ENCODE results near the gene BTBD18.

The BTBD18 gene, protein sequence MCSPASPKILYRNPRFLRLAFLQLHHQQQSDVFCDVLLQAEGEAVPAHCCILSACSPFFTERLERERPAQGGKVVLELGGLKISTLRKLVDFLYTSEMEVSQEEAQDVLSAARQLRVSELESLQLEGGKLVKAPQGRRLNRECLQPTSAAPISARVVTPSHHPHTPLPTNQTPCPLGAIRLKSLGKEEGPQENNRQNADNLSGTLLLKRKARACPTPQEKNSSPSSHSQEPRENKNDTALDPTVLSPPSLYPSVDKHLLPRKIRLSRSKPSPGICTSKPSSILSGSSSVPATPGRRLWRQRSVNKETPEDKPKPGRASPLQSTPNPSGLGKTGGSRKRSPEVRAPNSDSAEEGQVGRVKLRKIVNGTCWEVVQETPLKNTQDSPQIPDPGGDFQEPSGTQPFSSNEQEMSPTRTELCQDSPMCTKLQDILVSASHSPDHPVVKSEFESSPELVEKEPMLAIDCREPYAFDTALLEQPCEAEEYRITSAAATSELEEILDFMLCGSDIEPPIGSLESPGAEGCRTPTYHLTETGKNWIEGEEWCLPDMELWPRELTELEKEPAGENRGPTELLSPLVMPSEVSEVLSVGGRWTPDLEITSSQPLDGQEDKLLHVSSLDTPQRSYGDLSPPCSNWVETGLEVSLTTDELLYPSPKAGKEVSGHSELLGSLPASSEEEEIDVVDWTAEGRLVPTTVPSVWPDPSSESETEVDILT

DNA sequence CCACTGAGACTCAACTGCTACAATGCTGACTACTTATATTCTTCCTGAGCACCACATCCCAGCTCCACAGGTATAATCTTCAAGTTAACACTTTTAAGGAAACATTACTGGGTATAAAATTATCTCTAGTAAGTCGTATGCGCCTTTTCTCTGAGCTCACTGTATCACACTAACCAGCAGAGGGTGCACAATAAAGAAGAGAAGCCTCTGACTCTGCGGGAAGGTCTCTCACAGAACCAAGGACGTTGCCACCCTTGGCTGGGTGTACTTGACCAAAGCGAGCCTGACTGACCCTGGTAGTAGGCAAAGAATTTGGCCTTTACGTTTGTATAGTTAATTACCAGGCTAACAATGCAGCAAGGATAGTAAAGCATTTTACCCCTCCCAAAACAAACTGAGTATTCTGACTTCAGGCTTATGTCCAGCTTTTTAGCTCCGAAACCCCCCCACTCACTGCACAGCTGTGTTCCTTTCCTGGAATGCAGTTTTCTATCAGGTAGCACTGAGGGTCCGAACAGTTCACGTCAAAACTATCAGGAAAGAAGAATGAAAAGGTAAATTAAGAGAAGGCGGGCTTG, at the start of gene BTBD18:
Gene BTBD18 (minus strand): TSS at position 144 of the 578 bp plus-strand sequence. CDS start 631 bp downstream, outside the sequence.
- no peak for DNase-seq (ENCODE audit: low read depth in 2 of 2, low spot score in 1 of 2)

DNA sequence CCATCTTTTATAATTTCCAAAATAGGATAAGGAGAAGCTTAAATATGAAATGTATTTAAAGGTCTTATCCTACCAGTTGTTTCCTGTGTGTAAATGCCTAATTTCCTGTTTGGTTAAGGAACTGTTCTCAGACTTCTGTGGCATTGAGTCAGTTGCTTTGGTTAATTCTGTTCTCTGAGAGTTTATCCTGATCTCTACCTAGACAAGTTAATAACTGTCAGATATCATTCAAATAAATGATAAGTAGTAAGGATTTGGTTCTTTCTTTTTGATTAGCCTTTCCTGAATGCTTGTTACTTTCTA, 49.5 kb upstream of the BTBD18 start:
- DNase-seq (ENCODE audit: low read depth in 2 of 2, low spot score in 1 of 2), result no peak

DNA sequence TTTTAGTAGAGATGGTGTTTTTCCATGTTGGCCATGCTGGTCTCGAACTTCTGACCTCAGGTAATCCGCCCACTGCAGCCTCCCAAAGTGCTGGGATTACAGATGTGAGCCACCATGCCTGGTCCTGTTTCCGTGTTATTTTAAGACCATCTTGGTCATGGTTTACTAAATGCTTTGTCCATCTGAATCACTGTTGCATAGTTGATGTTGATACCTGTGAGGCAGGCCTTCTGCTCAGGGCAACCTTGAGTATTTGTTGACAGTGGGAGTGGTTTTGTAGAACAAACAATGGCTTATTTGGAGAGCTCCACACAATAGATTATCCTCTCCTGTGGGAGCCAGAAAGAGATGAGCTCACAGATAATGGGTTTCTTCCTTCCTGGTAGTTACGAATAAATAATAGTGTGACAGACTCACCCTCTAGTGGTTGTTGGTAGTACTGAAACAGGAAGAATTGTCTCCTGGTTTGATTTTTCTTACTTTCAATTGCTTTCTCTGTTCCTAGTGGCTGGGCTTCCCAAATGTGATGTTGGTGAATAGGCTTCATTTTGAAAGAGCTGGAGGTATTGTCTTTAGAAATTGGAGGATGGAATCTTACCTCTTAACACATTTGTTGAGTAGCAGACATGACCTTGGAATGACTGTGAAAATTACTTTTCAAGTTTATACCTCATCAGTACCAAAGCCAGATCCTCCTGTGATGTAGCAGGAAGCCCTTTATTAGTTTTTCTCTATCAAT, 49.0 kb upstream of the BTBD18 start:
- DNase-seq (ENCODE audit: low read depth in 2 of 2, low spot score in 1 of 2), result no peak

DNA sequence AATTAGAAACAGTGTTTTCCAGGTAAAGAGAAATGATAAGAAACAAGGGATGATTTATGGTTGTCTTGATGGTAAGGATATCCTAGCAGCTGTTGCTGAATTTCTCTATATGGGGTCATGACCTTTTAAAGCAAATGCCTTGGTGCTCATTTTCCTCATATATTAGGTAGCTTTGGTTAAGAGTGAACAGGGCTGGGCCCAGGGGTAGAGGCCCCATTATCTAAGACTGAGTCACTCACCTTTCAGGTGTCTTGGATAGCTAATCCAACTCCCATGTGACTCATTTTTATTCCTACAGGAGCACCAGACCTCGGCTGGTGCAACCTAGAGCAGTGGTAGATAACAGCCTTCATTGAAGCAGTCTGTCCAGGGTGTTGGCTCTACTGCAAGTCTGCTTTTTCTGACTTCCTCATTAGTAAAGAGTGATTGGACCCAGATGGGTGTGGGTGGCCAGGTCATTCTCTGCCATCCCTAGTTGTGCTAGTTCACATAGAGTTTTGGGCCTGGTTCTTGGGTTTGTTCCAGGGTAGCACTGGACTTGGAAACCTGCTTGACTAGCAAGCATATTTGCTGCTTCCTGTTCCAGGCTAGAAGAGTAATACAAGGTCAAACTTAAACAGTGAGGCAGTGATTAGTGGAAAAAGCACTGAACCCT, 47.4 kb upstream of the BTBD18 start:
- DNase-seq (ENCODE audit: low read depth in 2 of 2, low spot score in 1 of 2), result no peak

DNA sequence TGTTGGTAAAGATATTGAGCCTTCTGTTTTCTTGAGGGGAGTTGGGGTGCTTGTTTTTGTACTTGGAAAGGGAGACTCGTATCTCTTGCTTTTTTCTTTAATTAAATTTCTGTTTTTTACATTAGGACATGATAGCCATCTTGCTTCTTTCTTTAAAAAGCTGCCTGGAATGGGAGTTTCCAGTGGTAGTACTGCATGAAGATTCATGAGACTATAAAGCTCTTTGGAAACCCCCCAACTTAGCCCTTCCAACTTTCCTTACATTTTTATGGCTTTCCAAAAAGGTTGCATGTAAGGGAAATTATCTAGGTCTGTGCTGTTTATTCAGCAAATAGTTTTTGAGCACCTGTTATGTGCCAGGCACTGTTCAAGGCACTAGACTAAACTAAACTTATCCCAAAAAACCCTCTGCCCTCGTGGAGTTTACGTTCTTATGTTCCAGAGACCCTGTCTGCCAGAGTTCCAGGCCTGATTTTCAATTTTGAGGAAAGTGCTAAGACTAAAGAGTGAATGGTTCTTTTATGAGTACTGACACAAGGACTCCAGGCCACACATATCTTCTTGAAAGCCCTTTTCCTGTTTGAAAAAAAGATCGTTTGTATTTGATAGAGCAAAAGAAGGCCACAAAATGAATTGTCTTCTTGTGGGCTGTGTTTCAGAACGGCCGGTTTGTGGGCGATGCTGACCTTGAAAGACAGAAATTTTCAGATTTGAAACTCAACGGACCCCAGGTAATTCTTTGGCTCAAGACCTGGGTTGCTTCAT, 41.9 kb upstream of the BTBD18 start:
- no peak for DNase-seq (ENCODE audit: low read depth in 2 of 2, low spot score in 1 of 2)

DNA sequence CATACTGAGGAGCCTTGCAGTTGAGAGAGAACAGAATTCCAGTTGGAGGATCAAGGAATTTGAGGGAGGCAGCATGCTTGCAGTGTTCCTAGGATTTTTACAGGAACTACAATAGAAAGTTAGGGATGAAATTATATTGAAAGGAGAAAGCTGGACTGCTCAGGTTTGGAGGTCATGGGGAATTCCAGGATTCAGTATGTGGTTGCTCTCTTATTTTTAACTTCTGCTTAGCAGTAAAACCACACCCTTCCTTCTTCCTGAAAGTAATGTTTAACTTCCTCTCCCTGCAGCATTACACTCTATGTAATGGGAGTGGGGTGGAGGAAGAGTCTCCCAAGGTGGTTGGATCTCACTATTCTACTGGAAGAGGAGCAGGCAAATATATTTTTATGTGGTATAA, 41.3 kb upstream of the BTBD18 start:
- DNase-seq (ENCODE audit: low read depth in 2 of 2, low spot score in 1 of 2), result no peak

DNA sequence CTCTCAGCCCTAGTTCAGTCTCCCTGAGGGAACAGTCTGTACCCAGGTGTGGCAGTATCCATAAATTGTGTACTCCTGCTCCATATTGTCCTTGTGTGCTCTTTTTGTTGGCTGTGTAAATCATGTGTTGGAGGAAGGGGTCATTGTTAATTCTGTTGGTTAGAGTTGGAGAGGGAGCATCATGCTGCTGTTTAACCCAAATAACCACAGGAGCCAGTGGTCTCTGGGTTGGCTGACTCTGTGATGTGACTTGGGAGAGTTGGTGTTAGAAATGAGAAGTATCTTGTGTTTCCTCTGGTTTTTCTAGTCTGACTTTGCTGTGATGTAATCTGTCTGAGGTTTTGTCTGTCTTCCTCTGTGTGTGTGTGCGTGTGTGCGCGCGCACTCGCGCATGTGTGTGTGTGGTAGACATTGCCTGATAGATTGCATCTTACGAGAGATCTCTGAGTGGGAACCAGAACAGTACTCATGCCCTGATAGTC, 40.5 kb upstream of the BTBD18 start:
- DNase-seq (ENCODE audit: low read depth in 2 of 2, low spot score in 1 of 2), result peak; percentile 62 to 75

DNA sequence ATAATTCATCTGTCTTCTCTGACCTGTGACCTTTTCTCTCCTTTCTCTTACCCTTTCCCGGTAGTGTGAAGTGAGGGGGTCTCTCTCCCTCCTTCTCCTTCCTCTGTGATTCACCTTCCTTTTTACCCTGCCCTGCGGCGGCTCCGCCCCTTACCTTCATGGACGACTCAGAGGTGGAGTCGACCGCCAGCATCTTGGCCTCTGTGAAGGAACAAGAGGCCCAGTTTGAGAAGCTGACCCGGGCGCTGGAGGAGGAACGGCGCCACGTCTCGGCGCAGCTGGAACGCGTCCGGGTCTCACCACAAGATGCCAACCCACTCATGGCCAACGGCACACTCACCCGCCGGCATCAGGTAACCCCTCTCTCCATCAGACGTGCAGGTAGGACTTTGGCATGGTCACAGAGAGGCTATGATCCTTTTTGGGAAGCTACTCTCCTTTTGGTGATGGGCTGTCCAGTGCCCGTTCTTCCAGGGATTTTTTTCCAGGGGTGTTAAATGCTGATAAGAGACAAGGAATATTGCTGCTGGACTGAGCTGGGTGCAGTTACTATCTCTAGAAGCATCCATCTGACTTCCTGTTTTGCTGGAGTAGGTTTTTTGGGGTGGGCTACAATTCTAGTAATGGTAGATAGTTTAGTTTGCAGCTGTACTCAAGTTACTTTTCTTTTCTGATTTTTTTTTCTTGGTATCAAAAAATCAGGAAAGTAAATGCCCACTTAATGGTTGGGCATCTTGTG, 39.9 kb upstream of the BTBD18 start:
- no peak for DNase-seq (ENCODE audit: low read depth in 2 of 2, low spot score in 1 of 2)

DNA sequence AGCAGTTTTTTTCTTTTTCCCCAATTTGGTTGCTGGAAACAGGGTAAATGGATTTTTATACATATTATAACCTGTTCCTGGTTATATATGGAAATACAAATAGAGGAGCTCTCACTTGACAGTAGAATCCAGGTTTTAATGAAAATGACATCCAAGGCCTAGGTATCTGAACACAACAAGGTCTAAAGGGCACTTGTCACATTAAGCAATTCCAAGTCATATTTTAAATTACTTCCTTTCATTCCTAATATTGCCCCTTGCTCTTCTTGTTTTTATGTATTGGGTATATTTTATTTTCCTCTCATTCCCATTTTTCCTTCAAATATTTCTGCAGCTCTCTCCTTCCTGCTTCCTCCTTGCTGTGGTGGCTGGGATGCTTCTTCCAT, 37.1 kb upstream of the BTBD18 start:
- no peak for DNase-seq (ENCODE audit: low read depth in 2 of 2, low spot score in 1 of 2)

DNA sequence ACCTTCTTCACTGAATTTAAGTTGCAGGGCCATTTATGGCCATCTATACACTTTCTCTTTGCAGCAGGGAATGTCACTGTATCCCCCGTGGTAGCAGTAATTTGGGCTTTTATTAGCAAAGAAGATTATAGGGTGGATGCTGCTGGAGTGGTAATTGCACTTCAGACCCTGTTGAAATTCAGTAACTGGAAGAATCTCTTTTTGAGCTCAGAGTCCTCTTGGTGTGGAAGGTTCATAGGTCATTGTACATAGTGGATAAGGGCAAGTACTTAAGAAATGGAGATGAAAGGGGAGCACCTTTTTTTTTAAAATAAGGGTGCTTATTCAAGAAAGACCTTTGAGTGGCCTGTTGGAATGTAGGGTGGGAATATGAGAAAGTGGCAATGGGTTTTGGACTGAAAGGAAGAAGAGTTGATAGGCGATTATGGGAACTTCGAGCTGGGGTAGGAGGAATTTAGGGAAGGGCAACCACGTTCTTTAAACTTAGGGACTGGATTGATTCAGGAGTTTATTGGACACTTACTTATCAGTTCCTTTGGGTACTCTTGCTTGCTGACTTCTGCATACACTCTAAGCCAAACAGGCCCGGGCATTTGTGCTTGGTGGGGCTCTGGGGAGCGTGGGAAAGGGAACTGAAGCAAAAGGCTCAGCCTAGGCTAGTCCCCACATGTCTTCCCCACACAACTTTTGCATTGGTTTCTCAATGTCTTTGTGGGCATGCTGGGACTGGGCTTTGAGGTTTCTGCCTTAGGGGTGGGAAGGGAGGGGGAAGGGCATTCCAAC, 36.5 kb upstream of the BTBD18 start:
- DNase-seq (ENCODE audit: low read depth in 2 of 2, low spot score in 1 of 2), result no peak

DNA sequence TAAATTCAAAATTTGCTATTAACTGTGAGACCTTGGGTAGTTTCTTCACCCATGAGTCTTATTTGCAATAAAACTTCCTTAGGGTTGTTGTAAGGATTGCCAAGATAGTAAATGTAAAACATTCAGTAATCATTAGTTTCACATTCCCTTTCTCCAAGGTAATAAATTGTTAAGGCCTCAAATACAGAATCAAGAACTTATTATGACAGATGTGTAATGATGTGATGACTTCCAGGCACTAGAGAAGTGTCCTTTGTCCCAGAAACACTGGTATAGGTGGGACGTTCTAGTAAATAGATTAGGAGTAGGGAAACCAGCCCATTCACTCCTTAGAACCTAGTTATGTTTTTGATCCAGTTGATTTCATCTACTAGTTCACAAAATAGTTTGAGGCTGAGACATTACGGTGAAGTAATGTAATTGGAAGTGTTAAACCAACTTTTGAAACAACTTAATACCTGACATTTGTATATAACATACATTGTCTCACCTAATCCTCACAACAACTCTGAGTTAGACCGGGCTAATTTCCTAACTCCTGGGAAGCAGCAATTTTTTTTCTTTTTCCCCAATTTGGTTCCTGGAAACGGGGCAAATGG, 35.5 kb upstream of the BTBD18 start:
- DNase-seq (ENCODE audit: low read depth in 2 of 2, low spot score in 1 of 2), result no peak

DNA sequence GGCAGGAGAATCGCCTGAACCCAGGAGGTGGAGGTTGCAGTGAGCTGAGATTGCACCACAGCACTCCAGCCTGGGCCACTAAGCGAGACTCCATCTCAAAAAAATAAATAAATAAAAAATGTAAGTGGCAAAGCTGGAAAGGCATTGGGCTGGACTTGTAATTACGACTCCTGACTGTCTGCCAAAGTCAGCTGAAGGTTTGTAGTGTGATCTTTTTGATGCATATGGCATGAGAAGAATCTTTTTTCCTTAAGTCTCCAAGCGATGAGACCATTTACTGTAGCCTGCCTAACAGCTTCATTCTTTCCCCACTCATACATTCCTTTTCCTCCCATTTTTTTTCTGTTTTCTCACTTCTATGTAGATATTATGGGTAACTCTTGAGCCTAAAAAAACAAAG, 34.8 kb upstream of the BTBD18 start:
- DNase-seq (ENCODE audit: low read depth in 2 of 2, low spot score in 1 of 2), result no peak

DNA sequence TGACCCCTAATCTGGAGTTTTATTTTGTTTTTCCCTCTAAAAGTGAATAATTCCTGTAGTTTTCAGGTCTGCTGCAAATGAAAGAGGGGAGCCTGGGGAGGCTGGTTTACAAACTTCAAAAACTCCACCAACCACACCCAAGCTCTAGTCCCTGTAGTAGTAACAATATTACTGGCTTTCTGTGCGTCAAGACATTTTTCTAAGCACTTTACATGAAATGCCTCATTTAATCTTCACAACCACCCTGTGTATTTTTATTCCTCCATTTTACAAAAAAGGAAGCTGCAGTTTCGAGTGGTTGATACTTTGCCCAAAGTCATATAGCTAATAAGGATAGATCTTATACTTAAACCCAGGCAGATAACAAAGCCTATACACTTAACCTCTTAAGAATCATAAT, 33.5 kb upstream of the BTBD18 start:
- DNase-seq (ENCODE audit: low read depth in 2 of 2, low spot score in 1 of 2), result no peak

DNA sequence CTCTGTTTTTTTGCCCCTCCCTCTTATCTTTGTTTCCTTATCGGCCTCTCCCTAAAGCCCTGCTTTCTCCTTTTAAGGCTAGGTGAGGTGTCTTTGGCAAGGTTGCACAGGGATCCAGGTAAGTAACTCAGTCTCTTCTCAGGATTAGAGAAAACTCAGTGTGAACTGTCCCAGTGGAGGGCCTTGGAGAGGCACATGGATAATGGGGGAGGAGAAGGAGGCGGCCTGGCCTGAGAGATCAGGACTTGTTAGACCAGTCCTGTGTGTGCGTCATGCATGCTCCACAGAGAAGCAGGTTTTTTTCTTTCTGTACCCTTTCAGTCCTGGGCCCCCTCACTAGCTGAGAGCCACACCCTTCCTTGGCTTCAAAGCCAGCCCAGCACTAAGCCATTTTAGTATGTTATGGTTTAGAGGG, 29.9 kb upstream of the BTBD18 start:
- DNase-seq (ENCODE audit: low read depth in 2 of 2, low spot score in 1 of 2), result no peak

DNA sequence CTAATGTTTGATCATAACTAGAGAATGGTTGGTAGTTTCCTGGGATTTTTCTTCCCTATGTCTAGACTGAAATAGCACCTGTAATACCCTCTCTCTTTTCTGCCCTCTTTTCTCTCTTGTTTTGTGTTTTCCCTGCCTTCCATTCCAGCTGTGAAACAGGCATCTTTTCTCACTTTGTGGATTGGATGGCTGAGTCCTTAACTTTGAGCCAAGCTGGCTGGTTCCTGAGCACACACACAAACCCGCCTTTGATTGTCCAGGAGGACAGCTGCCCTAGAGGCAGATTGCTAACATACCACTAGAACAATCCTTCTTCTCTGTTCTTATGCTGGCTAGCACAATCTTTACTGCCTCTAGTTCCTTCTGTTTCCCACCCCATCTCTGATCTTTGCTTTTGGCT, 27.7 kb upstream of the BTBD18 start:
- no peak for DNase-seq (ENCODE audit: low read depth in 2 of 2, low spot score in 1 of 2)

DNA sequence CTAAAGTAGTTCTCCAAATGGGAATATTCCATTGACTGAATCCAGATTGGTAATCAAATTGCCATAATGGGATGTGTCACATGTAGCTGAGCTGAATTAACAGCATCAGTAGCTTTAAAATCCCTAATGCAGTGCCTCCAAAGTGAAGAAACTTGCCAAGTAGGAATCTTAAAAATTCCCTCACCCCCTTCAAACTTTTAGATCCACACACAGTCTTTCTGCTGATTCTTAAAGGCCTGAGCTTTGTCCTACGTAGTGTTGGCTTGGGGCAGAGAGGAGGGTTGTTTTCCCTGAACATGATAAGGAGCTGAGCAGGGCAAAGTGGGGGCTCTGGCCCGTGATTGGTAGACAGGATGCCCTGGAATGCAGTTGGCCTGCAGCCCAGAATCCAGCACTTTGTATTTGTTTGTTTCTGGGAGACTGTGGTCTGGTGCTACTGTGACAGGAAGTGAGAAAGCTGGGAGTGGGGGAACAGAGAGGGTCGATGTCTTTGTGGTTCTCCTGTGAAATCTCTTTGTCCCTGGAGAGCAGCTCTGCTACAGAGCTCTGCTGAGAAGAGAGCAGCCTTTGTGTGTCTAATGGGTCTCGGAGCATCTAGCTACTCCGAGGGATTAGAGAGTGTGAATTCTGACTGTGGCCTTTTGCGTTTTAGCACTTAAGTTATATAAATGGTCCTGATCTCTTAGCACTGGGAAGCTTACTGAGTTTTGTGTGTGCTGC, 26.9 kb upstream of the BTBD18 start:
- DNase-seq (ENCODE audit: low read depth in 2 of 2, low spot score in 1 of 2), result no peak

DNA sequence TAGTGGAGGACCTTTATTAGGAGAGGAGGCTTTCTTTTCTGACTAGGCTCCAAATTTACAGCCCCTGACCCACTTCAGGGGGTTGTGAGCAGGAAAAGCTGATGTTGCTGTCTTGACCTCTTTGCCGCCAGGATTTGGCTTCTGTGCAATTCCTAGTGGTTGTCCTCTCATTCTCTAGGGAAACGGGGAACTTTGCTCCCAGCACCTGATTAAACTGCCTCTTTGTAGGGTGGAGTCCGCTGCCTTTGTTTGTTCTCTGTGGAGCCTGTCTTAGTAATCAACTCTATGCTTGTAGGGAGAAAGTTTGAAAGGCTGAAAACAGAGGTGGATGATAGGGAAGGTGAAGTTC, 26.3 kb upstream of the BTBD18 start:
- DNase-seq (ENCODE audit: low read depth in 2 of 2, low spot score in 1 of 2), result no peak
